GM12865 (cell line): ENCODE measurements around the gene C7orf57.
"Not testable (repeated sequence)": the region's sequence is repeated elsewhere in the genome, so short reads cannot be mapped to it uniquely, and the experiment has no call there.

Experiments
- DNase-seq: peaks from one replicate; pipeline ENCODE4 v3.0.0; 2010; ENCODE audit warnings: low read depth
- H3K4me3 ChIP-seq: 2 replicates; pipeline ENCODE4 v1.5.1; 2011; ENCODE audit warnings: mild to moderate bottlenecking, low read depth, low read length, control low read depth
- TF ChIP-seq, protein P1 (sequence below): IDR thresholded peaks from 2 replicates; pipeline ENCODE4 v1.5.1; 2011; ENCODE audit warnings: low read length, control low read depth, low read depth, inconsistent platforms; ENCODE audit not compliant: insufficient read depth; ENCODE audit errors: missing control alignments

Gene C7orf57

DNA sequence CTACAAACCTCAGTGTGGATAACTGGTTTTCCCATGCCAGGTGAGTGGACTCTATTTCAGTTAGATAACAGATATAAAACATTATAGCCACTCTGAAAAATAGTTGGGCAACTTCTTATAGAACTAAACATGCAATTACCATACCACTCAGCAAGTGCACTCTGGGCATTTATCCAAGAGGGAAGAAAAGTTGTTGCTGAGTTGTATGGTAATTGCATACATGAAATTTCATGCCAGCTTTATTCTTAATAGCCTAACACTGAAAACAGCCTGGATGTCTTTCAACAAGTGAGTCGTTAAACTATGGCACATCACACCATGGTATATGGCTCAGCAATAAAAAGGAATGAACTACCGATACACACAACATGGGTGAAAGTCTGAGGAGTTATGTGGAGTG lies 43.1 kb downstream of the C7orf57 start:
- no peak for DNase-seq
- TF ChIP-seq, protein P1, sequence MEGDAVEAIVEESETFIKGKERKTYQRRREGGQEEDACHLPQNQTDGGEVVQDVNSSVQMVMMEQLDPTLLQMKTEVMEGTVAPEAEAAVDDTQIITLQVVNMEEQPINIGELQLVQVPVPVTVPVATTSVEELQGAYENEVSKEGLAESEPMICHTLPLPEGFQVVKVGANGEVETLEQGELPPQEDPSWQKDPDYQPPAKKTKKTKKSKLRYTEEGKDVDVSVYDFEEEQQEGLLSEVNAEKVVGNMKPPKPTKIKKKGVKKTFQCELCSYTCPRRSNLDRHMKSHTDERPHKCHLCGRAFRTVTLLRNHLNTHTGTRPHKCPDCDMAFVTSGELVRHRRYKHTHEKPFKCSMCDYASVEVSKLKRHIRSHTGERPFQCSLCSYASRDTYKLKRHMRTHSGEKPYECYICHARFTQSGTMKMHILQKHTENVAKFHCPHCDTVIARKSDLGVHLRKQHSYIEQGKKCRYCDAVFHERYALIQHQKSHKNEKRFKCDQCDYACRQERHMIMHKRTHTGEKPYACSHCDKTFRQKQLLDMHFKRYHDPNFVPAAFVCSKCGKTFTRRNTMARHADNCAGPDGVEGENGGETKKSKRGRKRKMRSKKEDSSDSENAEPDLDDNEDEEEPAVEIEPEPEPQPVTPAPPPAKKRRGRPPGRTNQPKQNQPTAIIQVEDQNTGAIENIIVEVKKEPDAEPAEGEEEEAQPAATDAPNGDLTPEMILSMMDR = no peak
- H3K4me3 ChIP-seq = no peak overlapping the region

DNA sequence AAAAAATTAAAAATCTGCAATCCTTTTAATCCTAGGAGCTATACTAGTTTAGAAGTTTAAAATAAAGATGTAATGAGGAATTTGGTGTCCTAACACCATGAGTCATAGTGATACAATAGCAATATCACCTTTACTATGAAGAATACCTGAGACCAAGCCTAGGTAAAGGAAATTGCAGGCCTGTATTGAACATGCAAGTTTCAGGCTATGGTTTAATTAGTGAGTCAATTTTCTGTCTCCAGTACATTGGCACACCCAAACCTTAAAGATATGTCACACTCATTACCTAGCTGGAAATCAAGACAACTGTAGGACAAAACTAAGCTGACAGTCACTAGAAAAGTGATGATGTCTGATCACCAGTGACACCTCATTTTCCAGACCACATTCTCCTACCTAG lies 47.0 kb downstream of the C7orf57 start:
- not testable (repeated sequence) for DNase-seq, H3K4me3 ChIP-seq

DNA sequence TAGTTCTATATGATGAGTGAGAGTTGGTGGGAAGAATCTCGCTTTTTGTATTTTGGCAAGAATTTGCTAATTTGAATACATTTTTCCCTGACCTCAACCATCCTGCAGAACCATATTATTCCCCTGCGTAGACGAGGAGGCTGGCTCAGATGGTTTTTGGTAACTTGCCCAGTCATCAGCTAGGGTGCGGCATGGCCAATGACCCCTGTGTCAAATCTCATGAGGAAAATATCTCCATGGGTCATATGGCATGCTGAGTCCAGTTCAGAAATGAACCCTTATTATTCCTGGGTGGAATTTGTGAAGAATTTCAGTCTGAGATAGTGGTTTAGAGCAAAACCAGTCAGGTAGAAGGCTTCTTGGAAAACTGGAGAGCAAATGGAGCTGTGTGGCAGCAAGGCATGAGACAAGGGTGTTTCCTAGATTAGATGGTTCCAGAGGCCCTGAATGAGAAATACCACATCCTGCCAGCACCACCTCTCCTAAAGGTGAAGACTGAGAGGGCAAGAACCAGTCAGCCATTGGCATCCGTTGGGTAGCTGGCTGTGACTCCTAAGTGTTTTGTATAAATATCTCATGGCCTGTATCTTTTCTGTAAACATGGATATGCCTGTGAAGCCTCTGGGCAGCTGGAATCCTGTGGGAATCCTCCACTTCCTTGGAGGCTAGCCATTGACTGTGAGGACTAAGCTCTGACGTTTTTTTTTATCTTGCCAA lies 47.9 kb downstream of the C7orf57 start:
- TF ChIP-seq, protein P1 = no peak
- DNase-seq = peak; percentile 16
- no peak overlapping the region for H3K4me3 ChIP-seq

DNA sequence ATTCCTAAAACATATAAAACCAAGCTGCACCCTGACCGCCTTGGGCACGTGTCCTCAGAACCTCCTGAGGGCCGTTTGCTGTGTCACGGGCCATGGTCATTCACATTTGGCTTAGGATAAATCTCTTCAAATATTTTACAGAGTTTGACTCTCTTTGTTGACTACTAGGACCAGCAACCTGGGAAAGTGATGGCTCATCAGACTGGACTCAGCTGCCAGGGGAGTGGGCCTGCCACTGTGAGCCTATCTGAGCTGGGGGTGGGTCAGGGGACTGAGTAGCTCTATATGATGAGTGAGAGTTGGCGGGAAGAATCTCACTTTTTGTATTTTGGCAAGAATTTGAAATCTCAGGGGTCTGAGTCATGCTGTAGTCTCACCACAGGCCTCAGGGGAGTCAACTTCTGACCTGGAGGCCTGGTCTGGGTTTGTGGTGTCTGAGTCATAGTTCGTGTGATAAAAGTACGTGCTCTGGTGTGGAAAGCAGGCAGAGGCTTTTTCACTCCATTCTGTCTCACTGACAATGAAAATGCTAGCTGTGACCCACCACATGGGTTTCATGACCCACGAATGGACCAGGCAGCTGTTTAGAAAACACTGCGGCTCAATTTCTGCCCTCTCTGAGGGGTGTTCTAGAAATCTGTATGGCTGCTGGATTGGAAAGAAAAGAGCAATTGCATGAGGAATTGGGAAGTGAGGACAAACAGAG lies 49.5 kb downstream of the C7orf57 start:
- H3K4me3 ChIP-seq = no peak overlapping the region
- peak; percentile 94 for DNase-seq
- TF ChIP-seq, protein P1 = no peak

DNA sequence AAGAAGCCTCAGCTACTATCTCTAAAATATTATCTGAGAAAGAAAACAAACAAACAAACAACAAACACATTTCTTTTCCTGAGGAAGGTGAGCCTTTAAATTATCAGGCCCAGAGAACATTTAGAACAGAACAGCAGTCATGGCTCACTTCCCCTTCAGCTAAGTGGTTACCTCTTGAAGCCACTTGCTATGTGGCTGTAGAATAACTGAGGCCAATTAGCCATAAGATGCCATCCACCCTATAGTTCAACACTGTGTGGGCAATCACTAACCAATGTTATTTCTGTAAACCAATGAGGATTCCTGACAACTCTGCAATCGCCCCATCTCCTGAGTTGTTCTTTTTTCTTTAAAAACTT lies 50.1 kb downstream of the C7orf57 start:
- DNase-seq = peak; percentile 57
- TF ChIP-seq, protein P1 = no peak
- H3K4me3 ChIP-seq = no peak overlapping the region

DNA sequence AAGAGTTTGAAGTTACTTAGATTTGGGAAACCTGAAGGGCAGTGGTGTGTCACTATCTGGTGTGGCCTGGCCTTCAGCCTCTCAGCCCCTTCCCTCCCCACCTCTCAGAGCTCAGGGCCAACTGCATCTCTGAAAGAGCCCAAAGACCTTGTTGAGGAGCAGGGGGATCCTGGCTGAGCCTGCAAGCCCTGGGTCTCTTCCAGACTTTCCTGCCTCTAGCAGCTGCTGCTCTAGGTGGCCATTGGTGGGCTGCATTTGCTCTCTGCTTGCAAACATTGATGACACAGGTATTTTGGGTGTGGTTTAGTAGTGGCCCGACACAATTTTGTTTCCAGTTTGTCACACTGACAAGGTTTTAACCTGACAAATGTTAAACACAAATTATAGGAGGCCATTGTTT lies 50.6 kb downstream of the C7orf57 start:
- TF ChIP-seq, protein P1 = no peak
- H3K4me3 ChIP-seq = no peak overlapping the region
- DNase-seq = no peak

DNA sequence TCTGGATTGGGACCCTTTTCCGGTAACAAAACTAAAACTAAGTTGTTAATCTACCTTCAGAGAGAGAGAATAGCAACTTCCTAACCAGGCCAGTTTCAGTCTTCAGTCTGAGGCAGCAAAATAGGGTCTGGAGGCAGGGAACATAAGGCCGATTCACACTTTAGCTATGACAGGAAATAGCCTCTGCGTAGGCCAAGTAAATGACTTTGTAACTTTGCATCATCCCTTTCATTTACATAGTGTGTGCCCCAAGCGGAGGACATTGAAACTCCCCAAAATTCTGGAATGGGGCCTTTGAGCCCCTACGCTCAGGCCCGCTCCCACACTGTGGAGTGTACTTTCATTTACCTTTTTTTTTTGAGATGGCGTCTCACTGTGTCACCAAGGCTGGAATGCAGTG lies 52.0 kb downstream of the C7orf57 start:
- peak; percentile 81 for DNase-seq
- peak overlapping the region; percentile 77 for H3K4me3 ChIP-seq
- TF ChIP-seq, protein P1 = no peak
